ENCODE results near the gene APLP2.

The APLP2 gene

GRCh38 chr11:130174642-130175041, 104.9 kb downstream of the APLP2 start:
- TF ChIP-seq ZFX (IDR thresholded peaks at IDR 0.05) = no peak
- TF ChIP-seq, protein P1, sequence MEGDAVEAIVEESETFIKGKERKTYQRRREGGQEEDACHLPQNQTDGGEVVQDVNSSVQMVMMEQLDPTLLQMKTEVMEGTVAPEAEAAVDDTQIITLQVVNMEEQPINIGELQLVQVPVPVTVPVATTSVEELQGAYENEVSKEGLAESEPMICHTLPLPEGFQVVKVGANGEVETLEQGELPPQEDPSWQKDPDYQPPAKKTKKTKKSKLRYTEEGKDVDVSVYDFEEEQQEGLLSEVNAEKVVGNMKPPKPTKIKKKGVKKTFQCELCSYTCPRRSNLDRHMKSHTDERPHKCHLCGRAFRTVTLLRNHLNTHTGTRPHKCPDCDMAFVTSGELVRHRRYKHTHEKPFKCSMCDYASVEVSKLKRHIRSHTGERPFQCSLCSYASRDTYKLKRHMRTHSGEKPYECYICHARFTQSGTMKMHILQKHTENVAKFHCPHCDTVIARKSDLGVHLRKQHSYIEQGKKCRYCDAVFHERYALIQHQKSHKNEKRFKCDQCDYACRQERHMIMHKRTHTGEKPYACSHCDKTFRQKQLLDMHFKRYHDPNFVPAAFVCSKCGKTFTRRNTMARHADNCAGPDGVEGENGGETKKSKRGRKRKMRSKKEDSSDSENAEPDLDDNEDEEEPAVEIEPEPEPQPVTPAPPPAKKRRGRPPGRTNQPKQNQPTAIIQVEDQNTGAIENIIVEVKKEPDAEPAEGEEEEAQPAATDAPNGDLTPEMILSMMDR (conservative IDR thresholded peaks at IDR 0.05) = no peak
- H3K27ac ChIP-seq = no peak overlapping the region

DNA sequence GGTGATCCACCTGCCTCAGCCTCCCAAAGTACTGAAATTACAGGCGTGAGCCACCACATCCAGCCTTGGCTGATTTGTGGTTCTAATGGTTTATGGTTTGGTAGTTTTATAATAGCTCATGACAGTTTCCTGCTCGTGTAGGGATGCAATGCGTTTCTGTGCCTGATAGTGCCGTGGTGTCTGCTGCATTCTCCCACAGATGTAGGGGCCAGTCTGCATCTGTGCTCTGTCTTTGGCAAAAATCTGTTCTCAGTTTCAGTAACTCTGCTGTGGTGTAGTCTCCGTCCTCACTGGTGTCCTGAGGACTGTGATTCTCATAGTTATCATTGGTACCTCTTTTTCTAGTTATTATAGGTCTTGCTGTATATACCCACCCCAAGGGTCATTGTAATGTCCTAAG, 106.2 kb downstream of the APLP2 start:
- H3K27ac ChIP-seq = no peak overlapping the region
- TF ChIP-seq, protein P1 (conservative IDR thresholded peaks at IDR 0.05) = no peak
- no peak for TF ChIP-seq ZFX (IDR thresholded peaks at IDR 0.05)

- no peak overlapping the region for H3K27ac ChIP-seq
- TF ChIP-seq, protein P1 (conservative IDR thresholded peaks at IDR 0.05) = no peak
- no peak for TF ChIP-seq ZFX (IDR thresholded peaks at IDR 0.05)
Observed at GRCh38 chr11:130177782-130178181, 108.1 kb downstream of the APLP2 start.

DNA sequence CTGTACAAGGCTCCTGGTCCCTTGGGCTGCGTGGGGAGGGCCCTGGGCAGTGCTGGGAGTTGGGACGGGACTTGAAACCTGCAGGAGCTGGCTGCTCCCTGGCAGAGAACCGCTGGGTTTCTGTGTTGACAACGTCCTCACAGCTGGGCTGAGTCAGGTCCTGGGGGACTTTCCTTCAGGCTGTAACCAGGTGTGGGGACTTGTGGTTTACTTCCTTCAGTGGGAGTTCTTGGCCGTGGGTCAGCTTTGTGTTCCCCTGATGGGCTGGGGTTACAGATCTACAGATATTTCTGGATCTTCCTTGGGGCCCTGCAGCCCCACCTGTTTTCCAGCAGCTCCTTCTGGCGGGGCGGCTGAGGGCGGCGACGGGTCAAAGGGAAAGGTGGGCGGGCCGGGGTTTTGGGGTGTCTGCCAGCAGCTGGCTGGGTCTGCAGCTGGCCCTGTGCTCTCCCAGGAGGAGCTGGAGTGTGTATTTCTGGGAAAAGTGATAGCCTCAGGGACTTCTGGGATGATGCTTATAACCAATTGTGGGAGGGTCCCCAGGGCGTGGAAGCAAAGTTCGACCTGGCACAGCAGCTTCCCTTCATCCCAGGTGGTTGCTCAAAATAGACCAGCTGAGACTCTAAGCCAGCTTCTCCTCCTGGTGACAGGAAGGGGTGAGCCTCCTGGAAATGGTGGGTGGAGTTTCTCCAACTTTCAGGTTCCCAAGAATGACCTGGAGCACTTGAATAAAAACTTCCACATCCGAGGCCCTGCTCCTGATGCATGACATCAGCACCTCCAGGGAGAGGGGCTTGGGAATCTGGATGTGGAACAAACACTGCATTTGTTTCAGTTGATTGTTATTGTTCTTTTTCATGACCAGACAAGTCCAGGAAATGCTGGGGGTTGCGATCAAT, 109.0 kb downstream of the APLP2 start:
- peak overlapping the region; percentile 97 for H3K27ac ChIP-seq
- TF ChIP-seq, protein P1 (conservative IDR thresholded peaks at IDR 0.05) = no peak
- no peak for TF ChIP-seq ZFX (IDR thresholded peaks at IDR 0.05)

DNA sequence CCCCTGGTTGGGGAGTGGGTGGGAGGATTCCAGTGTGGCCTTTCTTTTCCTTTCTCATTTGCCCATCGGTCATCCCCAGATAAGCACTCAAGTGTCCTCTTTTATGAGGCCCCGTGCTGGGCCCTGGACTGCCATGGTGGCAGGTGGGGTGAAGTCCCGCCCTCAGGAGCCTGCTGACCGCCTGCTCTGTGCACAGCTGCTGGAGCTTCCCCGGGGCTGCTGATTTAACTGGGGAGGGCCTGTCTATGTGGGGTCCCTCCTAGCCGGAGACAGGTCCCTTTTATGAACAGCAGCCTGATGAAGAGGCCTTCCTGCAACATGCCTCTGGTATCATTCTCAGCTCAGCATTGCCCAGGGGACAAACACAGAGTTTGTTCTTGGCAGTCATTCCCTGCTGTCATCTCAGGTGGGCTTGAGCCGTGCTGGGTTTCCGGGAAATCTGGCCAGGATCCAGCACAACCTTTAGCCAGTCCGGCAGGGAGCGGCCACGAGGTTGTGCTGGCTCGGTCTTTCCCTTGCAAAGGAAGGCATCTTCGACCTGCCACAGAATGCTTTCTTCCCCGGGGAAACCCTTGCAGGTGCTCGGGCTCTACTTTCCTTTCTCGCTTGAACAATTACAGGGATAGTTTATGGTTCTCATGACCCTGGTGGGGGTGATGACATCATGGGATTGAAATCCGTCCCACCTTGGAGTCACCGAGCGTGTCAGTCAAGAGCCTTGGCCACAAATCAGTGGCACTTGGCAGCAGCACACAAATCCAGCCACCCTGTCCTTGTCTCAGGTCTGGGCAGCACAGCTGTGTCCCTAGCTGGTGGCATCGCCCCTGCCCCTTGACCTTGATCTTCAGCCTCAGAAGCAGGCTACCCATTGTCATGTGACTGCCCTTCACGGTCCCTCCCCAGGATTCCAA, 110.0 kb downstream of the APLP2 start:
- TF ChIP-seq, protein P1 (conservative IDR thresholded peaks at IDR 0.05) = no peak
- no peak for TF ChIP-seq ZFX (IDR thresholded peaks at IDR 0.05)
- peak overlapping the region; percentile 97 for H3K27ac ChIP-seq

DNA sequence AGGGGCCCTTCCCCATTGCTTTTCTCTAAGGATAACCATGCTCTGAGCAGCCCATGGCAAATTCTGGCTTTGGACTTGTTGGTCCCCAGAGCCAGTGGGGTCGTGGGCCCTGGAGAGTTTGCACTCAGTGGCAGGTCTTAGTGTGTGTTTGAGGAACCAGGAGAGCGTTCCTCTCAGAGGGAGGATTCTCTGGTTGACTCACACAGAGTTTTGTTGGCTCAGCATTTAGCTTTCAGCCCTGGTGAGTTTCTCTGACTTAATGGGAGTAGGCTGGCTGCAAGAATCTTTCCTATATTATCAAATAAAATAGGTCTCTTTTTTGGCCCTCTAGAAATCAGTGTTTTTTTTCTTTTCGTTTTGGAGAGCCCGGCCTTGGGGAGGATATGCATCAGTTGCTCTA, 110.8 kb downstream of the APLP2 start:
- peak overlapping the region; percentile 97 for H3K27ac ChIP-seq
- TF ChIP-seq, protein P1 (conservative IDR thresholded peaks at IDR 0.05) = no peak
- TF ChIP-seq ZFX (IDR thresholded peaks at IDR 0.05) = no peak

- TF ChIP-seq ZFX (IDR thresholded peaks at IDR 0.05) = no peak
- TF ChIP-seq, protein P1 (conservative IDR thresholded peaks at IDR 0.05) = no peak
- peak overlapping the region; percentile 97 for H3K27ac ChIP-seq
Observed at GRCh38 chr11:130180896-130181294, 111.2 kb downstream of the APLP2 start.

Measured in C4-2B (cell line).